HG03432 (cell line): ENCODE data around the gene CCDC92.
"Not testable (repeated sequence)": the region's sequence is repeated elsewhere in the genome, so short reads cannot be mapped to it uniquely, and the experiment has no call there.

Experiments used
- ATAC-seq: cut with Tn5 transposase; IDR thresholded peaks from one replicate; pipeline ENCODE4 v1.9.1; 2021; ENCODE audit warnings: mild to moderate bottlenecking, moderate library complexity; ENCODE audit not compliant: unreplicated experiment

The CCDC92 gene

DNA sequence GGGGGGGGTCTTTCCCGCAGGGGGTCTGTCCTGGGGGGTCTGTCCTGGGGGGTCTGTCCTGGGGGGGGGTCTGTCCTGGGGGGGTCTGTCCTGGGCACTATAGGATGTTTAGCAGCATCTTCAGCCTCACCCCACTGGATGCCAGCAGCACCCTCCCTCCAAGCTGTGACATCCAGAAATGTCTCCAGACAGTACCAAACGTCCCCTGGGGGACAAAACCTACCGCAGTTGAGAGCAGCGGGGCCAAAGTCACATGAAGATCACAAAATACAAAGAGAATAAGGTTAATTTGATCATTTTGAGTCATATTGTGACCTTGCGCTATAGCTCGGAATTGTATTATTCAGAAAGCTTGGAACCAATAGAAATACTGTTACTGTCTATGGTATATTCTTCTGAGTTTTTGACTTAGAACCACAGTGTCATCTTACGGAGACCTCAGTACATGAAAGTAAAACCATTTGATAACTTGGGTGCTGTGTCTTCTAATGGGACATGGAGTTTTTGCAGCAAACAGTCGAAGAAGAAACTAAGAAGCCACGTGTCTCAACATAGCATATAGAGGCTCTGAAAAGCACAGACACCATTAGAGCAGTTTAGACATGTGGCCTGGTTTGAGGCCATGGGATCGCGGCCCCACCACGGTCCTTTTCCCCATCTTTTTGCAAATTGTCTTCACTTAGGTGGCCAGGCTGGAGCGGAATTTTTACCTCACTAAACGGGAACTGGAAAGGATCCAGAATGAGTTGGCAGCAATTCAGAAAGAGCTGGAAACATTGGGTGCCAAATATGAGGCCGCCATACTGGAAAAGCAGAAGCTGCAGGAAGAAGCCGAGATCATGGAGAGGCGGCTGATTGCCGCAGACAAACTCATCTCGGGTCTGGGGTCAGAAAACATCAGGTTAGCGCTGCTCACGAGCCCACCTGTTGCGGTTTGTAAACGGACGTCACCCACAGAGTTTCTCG is 59.9 kb downstream of the CCDC92 start:
- ATAC-seq, result no peak

DNA sequence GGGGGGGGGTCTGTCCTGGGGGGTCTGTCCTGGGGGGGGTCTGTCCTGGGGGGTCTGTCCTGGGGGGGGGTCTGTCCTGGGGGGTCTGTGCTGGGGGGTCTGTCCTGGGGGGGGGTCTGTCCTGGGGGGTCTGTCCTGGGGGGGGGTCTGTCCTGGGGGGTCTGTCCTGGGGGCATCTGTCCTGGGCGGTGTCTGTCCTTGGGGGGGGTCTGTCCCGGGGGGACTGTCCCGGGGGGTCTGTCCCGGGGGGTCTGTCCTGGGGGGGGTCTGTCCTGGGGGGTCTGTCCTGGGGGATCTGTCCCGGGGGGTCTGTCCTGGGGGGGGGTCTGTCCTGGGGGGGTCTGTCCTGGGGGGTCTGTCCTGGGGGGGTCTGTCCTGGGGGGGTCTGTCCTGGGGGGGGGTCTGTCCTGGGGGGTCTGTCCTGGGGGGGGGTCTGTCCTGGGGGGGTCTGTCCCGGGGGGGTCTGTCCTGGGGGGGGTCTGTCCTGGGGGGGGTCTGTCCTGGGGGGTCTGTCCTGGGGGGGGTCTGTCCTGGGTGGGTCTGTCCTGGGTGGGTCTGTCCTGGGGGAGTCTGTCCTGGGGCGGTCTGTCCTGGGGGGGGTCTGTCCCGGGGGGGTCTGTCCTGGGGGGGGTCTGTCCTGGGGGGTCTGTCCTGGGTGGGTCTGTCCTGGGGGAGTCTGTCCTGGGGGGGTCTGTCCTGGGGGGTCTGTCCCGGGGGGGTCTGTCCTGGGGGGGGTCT is 60.8 kb downstream of the CCDC92 start:
- ATAC-seq, result not testable (repeated sequence)

DNA sequence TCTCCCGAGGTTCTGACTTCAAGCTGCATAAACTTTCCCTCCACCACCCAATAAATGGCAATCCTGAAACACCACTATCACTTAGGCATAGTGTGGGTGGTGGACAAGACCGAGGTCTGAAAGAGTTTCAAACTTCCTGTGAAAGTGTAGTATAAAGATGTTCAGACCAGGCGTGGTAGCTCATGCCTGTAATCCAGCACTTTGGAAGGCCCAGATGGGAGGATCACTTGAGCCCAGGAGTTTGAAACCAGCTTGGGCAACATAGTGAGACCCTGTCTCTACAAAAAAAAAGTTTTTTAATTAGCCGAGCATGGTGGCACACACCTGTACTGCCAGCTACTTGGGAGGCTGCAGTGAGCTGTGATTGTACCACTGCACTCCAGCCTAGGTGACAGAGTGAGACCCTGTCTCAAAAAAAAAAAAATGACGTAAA is 61.9 kb downstream of the CCDC92 start:
- ATAC-seq, result no peak

DNA sequence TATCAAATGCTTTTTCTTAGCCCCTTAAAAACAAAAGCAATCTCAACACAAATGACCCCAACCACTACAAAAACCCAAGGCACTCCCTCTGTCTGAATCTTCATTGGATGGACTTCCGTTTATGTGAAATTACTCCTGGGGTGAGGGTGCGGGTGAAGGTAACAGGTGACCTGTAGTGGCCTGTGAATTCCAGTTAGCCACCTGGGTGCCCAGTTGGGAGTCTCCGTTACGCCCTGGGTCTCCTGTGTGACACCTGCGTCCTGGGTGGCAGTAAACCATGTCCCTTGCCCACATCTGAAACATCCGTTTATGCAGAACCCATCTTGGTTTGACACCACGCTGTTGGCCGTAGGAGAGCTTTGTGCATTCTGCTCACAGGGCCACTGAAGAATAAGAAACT is 62.6 kb downstream of the CCDC92 start:
- no peak for ATAC-seq

DNA sequence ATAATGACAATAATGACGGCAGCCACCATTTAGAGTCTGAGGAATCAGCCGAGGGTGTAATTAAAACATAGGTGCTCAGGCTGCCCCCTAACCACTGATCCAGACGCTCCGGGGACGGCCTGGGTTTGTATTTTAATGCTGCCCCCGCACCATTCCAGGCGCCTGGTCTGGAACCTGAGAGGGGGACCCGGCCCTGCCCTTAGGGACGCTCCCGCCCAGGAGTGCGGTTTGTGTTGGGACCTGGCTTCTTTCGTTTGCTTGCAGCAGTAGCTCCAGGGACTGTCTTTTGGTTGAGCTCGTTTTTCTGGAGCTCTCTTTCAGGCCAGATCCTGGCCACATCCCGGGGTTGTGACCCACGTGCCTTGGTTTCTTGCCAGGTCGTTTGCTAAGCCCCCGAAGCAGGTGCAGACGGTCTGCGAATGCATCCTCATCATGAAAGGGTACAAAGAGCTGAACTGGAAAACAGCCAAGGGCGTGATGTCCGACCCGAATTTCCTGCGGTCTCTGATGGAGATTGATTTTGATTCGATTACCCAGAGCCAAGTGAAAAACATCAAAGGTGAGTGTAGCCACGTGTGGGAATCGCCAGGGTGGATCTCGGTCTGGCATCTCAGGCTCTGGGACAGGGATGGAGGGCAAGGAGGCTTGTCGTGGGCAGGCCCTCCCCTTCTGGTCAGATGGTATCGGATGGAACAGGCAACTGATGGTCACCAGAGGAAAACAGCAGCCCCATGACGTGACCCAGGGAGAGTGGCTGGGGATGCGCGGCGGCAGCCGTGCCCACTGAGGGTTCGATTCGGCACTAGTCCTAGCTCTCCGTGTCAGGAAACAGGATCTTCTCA is 63.5 kb downstream of the CCDC92 start:
- ATAC-seq, result no peak

DNA sequence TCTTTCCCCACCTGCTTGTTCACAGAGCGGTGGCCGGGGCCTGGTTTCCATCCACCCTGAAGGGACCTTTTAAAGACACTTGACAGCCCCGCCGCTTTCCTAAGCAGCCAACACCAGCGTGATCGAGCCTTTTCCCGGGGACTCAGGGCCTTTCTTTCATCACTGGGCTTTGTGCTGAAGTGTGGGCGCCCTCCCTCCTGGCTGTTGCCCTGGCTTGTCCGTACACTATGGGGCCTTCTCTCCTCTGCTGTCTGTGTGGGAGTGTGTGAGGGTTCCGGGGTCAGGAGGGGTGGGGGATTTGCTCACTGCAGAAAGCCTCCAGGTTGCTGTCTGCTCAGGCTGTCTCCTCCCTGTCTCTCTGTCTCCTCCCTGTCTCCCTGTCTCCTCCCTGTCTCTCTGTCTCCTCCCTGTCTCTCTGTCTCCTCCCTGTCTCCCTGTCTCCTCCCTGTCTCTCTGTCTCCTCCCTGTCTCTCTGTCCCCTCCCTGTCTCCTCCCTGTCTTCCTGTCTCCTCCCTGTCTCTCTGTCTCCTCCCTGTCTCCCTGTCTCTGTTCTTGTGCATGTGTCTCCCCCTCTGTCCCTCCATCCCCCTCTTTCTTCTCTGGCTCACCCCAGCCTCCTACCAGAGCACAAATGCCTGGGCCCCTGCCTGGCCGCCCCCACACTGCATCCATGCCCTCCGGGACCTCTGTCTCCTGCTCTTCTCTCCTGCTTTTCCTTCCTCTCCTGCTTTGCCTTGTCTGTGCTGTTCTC is 64.7 kb downstream of the CCDC92 start:
- ATAC-seq, result no peak

DNA sequence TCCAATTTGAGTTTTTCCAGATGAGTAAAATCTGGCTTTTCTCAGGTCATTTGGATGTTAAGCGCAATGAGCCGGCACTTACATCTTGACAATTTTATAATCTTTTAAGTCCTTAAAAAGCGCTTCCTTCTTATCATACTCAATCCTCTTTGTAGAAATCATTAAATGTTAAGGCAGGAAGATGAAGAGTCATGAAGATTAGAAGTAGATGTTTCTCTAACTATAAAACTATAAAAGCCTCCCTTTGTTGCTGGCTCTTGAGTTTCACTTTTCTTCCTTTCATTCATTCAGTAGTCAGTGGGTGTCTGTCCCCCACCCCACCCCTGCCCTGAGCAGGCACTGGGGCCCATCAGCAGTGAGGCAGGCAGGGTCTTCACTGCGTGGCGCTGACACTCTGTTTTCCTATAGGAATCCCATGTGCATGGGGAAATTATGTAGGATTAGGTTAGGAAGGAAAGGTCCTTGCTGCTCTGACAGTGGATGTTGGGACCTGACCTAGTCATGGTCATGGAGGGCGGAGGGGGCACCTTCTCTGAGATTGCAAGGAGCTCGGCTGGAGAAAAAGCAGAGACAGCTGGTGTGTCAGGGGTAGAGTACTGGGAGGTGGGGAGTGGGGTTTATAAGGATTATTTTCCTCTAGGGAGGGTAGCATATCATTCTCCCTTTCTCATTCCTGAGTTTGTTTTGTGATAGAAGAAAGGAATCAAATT is 65.8 kb downstream of the CCDC92 start:
- ATAC-seq, result no peak

DNA sequence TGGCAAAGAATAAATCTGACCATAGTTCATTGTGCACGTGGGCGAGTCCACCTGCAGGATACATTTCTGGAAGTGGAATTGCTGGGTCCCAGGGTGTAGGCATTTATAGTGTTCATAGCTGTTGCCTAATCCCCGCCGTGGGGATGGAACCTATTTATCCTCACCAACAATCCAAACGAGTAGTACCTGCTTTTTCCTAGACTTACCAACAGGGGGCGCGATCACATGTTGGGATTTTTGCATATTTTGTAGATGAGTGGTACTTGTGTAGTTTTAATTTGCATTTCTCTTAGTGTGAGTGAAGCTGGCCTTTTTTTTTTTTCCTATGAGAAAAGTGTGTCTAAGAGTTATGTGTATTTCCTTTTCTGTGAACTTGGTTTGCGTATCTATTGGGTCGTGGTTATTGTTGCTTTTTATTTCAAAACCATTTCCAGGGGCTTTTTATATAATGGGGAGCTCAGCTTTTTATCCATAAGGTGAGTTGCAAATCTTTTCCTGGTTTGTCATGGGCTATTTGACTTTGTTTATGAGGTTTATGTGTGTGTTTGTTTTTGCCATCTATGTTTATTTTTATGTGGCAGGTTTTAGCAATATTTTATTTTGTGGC is 67.2 kb downstream of the CCDC92 start:
- ATAC-seq, result no peak

DNA sequence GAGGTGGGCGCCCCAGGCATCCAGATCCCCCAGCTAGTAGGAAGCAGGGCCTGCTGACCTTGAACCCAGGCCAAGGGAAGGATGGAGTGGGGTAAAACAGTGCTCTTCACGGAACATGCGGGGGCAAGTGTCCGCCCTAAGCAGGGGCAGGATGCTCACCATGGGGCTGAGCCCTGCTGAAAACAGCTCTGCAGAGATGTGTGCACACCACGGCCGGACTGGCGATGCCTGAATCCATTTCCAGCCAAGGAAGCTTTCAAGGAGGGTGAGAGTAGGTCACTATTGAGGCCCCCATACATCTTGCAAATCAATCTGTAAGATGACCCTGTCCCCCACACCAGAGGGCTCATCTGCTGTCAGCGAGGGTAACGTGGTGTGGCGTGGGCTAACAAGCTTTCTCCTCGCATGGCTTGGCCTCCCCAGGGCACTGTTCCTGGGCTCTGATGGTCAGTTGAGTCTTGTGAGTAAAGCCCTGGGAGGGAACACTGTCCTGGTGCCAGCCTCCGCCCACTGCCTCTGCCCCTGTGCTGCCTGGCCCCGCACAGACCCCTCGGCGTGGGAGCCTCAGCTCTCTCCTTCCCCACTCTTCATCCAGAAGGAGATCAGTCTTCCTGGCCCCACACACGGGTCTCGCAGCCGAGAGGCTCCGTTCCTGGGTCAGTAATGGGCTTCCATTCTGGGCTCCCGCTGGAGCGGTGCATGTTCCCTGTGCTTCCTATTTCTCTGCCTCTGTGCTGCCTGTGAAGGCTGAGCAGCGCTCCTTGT is 69.1 kb downstream of the CCDC92 start:
- no peak for ATAC-seq

DNA sequence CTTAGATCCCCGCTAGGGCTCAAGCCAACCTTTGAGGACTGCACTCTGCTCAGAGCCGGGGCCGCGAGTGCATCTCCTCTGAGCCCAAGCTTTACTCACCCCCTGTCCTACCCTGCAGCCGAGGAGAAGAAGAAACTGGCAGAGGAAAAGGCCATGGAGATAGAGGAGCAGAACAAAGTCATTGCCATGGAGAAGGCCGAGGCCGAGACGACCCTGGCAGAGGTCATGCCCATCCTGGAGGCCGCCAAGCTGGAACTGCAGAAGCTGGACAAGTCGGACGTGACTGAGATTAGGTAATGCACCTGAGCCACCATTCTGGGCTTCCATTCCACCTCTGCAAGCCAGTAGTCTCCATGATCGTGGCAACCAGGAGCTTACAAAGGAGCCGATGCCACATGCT is 69.8 kb downstream of the CCDC92 start:
- ATAC-seq, result no peak

DNA sequence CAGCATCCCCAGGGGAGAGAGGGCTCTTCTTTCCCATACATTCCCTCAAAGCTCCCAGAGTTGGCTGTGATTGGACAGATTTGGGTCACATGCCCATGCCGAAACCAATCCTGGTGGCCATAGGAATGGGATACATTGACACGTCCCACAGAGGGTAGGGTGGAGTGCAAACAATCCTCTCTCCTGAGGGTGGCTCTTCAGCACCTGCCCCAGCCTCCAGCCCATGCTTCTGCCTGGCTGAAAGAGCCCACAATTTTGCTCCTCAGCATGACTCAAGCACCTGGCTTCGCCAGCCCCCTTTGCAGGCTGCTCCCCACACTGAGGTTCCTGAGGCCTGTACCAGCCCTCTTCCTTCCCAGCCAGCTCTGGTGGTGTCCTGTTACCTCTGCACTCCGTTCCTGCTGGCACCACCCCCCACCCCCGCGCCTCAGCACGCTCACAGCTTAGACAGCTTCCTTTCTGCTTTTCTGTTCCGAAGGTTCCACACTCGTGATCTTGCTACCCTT is 71.7 kb downstream of the CCDC92 start:
- ATAC-seq, result no peak

DNA sequence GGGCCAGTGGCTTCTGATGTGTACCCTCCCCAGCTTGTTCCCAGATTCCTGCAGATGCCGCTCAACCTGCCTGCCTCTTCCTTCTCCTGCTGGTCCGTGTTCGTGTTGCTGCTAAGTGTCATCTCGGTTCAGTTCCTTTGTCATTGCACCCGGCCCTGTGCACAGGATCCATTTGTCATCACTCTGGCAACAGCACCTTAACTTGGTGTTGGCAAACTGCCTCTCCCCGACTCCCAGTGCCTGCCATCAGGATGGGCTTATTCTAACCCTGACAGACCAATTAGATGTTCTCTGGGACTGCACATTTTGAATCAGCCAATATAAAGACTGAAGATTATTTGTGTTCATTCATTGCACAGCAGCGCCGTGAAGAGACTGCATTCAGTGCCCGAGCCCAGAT is 73.3 kb downstream of the CCDC92 start:
- no peak for ATAC-seq

DNA sequence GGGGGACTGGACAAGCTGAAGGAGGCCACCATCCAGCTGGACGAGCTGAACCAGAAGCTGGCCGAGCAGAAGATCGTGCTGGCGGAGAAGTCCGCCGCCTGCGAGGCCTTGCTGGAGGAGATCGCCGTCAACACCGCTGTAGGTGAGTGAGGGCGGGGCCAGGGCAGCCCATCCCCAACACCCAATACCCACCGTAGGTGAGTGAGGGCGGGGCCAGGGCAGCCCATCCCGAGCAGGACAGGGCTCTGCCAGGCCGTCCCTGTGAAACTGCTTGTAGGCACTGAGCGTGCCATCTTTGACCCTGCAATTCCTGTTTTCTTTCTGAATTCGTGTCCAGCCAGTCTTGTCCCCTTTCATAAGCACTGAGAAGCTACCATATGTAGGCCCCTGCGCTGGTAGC is 74.0 kb downstream of the CCDC92 start:
- ATAC-seq, result no peak

DNA sequence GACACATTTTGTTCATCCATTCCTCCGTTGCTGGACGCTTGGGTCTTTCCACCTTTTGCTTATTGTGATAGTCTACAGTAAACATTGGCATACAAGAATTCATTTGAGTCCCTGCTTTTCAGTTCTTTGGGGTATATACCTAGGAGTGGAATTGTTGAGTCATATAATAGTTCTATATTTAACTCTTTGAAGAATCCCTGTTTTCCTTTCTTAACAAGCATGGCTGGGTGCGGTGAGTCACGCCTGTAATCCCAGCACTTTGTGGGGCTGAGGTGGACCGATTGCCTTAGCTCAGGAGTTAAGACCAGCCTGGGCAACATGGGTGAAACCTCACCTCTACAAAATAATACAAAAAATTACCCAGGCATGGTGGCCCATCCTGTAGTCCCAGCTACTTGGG is 75.4 kb downstream of the CCDC92 start:
- ATAC-seq, result no peak

DNA sequence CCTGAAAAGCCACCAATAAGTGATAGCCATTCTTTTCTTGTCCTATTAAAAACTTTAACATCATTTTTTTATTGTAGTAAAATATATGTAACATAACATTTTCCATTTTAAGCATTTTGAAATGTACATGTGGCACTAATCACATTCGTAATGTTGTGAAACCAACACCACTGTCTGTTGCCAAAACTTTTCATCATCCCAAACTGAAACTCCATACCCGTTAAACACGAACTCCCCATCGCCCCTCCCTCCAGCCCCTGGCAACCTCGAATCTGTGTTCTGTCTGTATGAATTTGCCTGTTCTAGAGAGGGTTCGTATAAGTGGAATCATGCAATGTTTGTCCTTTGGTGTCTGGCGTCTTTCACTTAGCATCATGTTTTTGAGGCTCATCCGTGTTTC is 75.9 kb downstream of the CCDC92 start:
- no peak for ATAC-seq

DNA sequence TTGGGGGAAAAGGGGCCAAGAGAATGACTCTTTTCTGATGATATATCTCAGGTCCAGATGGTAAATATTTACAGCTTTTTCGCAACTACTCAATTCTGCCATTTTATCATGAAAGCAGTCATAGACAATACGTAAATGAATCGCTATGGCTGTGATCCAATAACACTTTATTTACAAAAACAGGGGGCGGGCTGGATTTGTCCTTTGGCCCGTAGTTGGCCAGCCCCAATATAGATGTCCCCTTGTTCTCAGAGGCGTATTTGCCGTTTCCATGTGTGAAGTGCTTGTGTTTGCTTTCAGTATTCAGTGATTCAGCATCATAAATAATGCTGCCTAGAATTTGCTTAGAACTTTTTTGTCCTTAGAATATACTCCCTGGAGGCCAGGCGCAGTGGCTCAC is 77.2 kb downstream of the CCDC92 start:
- ATAC-seq, result no peak

DNA sequence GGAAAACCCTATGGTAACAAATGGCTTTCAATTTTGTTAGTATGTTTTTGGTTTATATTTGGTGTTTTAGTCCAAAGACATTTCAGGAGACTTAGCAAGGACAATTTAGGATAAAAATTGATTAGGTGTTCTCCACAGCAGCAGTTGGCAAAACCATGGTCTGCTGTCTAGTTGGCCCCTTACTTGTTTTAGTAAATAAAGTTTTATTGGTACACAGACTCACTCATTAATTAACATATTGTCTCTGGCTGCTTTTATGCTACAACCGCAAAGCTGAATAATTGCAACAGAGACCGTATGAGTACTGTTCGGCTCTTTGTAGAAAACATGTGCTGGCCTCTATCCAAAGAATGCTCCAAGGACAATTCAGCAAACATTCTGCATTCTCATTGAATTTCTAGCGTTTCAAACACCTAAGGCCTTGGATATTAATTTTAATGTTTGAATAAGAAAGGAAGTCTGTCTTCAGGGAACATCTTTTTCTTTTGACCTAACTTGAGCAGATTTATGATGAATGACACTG is 77.7 kb downstream of the CCDC92 start:
- ATAC-seq, result no peak

DNA sequence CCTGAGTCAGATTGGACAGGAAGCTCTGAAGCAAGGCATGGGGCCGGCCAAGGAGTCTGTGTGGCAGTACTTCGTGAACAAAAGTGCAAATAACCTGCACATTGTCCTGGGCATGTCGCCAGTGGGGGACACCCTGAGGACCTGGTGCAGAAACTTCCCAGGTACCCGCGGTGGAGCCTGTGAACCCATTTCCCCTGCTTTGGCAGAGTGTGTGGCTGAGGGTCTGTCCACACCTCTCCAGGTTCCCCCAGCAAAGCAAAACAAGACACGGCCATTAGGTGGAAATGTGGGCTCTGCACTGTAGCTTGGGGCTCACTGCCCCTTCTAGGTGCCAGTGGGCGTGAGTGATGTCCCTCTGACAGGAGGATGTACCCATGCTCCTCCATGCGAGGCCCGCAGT is 79.4 kb downstream of the CCDC92 start:
- ATAC-seq, result no peak
